Thyroid gland (tissue), 4 donors: Measurements from ENCODE around the gene KIF9.

Experiments
- POLR2A ChIP-seq, 2 donors: fragments of 450-650 bp; IDR thresholded peaks; one replicate each; pipeline ENCODE4 v1.6.1; 2017; ENCODE audit warnings: antibody characterized with exemption in 2 of 2, mild to moderate bottlenecking in 2 of 2, moderate library complexity in 1 of 2
- TF ChIP-seq, protein P1 (sequence below), 6 experiments: fragments of 200-600 bp in 3 of 6; fragments of 450-650 bp in 3 of 6; sonication (generic) in 3 of 6; IDR thresholded peaks; one replicate each; pipeline ENCODE4 v1.5.1; 2016 to 2019; ENCODE audit warnings: antibody characterized with exemption in 6 of 6, mild to moderate bottlenecking in 2 of 6, inconsistent platforms in 1 of 6, moderate library complexity in 1 of 6

DNA sequence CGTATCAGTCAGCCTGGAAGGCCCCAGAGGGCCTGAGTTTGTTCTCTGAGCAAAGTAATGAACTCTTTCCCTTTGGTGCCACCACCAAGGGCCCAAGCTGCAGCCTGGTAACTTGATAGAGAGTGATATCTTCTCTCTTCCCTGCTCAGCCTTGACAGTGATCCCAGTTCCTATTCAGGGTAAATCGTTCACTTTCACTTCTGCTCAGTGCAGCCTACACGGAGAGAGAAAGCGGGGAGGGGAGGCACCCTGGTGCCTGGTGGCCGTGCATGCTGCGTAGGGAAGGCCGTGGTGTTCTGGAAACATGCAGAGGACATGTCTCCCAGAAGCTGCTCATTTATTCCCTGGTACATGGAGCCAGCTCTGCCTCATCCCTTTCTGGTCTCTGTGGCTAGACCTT, 54.9 kb downstream of the KIF9 start:
- TF ChIP-seq, protein P1, sequence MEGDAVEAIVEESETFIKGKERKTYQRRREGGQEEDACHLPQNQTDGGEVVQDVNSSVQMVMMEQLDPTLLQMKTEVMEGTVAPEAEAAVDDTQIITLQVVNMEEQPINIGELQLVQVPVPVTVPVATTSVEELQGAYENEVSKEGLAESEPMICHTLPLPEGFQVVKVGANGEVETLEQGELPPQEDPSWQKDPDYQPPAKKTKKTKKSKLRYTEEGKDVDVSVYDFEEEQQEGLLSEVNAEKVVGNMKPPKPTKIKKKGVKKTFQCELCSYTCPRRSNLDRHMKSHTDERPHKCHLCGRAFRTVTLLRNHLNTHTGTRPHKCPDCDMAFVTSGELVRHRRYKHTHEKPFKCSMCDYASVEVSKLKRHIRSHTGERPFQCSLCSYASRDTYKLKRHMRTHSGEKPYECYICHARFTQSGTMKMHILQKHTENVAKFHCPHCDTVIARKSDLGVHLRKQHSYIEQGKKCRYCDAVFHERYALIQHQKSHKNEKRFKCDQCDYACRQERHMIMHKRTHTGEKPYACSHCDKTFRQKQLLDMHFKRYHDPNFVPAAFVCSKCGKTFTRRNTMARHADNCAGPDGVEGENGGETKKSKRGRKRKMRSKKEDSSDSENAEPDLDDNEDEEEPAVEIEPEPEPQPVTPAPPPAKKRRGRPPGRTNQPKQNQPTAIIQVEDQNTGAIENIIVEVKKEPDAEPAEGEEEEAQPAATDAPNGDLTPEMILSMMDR (IDR thresholded peaks at IDR 0.05) = no peak
- TF ChIP-seq POLR2A (IDR thresholded peaks at IDR 0.05) = no peak
